ENCODE data around the gene FRZB.

The FRZB gene

GRCh38 chr2:182804128-182804527 lies 62.3 kb downstream of the FRZB start:
- in situ Hi-C loops (cut with MboI; ENCODE audit: low sequenced_read_pairs), result no loop called here

GRCh38 chr2:182798736-182799135 lies 67.7 kb downstream of the FRZB start:
- in situ Hi-C loops (cut with MboI; ENCODE audit: low sequenced_read_pairs), result no loop called here

GRCh38 chr2:182792441-182792840 lies 74.0 kb downstream of the FRZB start:
- in situ Hi-C loops (cut with MboI; ENCODE audit: low sequenced_read_pairs), result no loop called here

GRCh38 chr2:182784777-182785176 lies 81.7 kb downstream of the FRZB start:
- in situ Hi-C loops (cut with MboI; ENCODE audit: low sequenced_read_pairs), result no loop called here

- in situ Hi-C loops (cut with MboI; ENCODE audit: low sequenced_read_pairs), result no loop called here
Measured at GRCh38 chr2:182784058-182784706, 82.3 kb downstream of the FRZB start.
